Gastroesophageal sphincter (tissue), 3 donors: ENCODE results near the gene KIF2A.

ENCODE experiments used
- CTCF ChIP-seq, 4 experiments: fragments of 200-600 bp in 2 of 4; fragments of 450-650 bp in 2 of 4; sonication (generic) in 1 of 4; IDR thresholded peaks; one replicate each; pipeline ENCODE4 v1.5.1; 2017 to 2019; ENCODE audit warnings: antibody characterized with exemption in 4 of 4, mild to moderate bottlenecking in 2 of 4, moderate library complexity in 2 of 4
- EP300 ChIP-seq: sonication (generic); formaldehyde crosslinking; IDR thresholded peaks from one replicate; pipeline ENCODE4 v1.6.1; 2017; ENCODE audit warnings: antibody characterized with exemption, mild to moderate bottlenecking
- POLR2A ChIP-seq, 2 donors: fragments of 450-650 bp; IDR thresholded peaks; one replicate each; pipeline ENCODE4 v1.6.1; 2017; ENCODE audit warnings: antibody characterized with exemption in 2 of 2, mild to moderate bottlenecking in 2 of 2, moderate library complexity in 1 of 2
- POLR2AphosphoS5 ChIP-seq: sonication (generic); formaldehyde crosslinking; IDR thresholded peaks from one replicate; pipeline ENCODE4 v1.6.1; 2017; ENCODE audit warnings: antibody characterized with exemption

- no peak for TF ChIP-seq CTCF (IDR thresholded peaks at IDR 0.05)
- no peak for TF ChIP-seq POLR2A (IDR thresholded peaks at IDR 0.05)
- TF ChIP-seq EP300, result no peak
- no peak for TF ChIP-seq POLR2AphosphoS5
These were observed 20.3 kb downstream of the KIF2A start for GRCh38 chr5:62326302-62326701.
